GM18519 (cell line): Measurements from ENCODE around the gene TIPARP.
A peak's percentile ranks its signal among the peaks of the same experiment; 100 is the strongest.

Experiments
- ATAC-seq: cut with Tn5 transposase; IDR thresholded peaks from one replicate; pipeline ENCODE4 v1.9.1; 2021; ENCODE audit warnings: mild to moderate bottlenecking, moderate library complexity; ENCODE audit not compliant: unreplicated experiment, low FRiP score

Gene TIPARP

DNA sequence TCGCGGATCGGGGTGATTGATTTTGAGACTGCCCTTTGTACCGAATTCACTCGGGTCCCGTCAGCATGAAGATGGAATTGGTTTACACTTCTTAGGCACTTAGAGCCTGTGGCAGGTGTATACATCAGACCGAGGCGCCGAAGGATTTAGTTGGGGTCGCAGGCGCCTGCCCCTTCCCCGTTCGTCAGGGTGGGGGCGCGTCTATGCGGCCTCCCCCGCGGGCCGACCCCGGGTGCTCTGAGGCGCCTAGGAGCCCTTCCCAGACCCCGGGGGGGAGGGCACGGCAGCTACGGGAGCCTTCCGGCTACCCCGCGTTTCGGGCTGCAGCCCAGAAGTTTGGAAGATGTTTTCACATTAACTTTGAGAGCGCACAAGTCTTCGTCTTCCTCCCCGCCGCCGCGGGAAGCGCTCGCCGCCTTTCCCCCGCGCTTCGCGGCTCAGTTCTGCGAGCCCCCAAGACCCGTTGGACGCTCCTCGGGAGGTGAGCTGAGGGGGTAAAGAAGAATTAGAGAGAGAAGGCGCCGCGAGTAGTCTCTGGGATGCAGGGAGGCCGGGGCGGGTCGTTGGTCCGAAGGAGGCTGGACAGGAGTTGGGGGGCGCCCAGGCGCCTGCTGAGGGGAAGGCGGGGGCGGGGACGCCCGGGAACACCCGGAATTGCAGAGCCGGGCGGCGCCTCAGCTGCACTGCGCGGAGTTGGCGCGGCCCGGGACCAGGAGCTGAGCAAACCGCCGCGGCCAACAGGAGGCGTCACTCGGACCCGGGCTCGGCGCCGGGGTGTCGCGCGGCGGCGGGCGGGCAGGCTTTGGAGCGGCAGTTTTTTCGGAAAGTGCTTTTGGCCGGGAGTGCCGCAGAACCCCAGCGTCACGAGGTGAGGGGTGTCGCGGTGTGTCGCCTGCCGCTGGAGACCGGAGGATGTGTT is 780 bp downstream of the TIPARP start:
- no peak for ATAC-seq

DNA sequence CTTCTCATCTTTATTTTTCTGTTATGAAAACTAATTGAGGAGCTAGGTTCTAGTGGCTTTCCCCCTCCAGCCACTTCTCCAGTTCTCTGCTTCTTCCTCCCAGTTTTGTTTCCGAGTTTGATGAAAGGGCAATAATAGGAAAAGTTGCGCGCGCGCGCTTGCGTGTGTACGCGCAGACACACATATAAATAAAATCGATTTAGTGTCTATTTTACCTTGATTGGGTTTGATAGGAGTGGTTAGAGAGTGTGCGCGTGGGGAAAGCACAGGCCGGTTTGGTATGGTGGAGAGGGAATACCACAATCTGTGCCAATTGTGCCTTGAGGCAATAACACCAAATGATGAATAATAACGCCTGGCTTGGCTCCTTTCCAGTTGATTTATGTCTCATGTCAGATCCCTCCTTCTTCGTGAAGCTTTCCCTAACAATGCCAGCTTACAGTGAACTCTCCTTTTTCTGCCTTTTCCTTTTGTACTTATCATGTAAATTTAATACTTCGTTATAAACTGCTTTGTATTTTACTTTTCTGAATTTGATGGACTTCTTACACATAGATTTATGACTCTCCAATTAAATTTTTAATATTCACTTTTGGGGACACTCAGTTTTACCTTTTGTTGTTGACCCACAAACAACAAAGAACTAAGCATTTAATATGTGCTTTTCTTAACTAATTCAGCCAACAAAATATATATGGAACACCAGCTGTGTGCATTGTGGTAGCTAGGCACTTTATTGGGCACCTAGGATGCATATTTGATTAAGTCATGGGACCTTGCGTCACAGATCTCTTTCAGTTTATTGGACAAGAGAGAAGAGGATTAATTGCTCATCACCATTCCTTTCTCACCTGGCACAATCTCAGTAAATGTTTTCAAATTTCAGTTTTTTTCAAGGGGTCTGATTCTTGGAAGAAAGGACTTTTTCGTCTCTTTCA is 1.7 kb downstream of the TIPARP start:
- ATAC-seq: no peak

DNA sequence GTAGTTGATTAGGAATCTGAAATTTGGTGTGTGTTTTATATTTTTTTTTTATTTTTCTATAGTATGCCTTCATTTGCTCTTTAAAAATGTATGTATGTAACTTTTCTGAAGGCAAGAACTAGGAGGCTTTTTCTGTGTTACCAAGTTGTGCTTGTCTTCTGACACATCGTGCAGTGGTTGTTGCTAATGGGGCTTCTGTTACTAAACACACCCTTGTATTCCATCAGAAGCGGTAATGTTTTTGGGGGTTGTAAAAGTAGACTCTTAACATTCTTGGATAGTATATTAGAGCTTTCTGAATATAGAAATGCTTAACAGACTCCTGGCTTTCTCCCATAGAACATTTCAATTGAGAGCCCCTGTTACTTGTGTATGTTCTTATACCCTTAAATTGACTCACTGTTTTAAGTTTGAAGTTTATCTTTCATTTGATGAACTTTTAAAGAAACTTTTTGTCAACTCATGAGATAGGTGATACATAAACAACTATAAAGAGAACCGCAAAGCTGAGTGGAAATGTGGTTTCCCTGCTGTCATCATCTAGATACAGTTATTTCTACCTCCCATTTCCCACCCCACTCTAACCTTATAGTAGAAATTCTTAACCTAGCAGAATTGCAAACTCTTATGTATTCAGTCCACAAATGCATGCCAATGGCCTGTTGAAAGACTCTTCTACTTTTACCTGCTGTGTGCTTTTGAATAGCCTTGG is 2.5 kb downstream of the TIPARP start:
- no peak for ATAC-seq

DNA sequence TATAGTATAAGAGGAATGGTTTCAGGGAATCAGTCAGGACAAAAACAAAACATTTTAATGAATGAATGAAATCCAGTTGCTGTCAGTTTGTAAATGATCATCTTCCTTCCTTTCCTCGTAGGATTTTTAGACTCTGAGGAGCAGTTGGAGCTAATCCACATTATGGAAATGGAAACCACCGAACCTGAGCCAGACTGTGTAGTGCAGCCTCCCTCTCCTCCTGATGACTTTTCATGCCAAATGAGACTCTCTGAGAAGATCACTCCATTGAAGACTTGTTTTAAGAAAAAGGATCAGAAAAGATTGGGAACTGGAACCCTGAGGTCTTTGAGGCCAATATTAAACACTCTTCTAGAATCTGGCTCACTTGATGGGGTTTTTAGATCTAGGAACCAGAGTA is 3.1 kb downstream of the TIPARP start:
- no peak for ATAC-seq

DNA sequence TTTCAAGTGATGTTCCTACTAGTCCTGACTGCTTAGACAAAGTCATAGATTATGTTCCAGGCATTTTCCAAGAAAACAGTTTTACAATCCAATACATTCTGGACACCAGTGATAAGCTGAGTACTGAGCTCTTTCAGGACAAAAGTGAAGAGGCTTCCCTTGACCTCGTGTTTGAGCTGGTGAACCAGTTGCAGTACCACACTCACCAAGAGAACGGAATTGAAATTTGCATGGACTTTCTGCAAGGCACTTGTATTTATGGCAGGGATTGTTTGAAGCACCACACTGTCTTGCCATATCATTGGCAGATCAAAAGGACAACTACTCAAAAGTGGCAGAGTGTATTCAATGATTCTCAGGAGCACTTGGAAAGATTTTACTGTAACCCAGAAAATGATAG is 3.8 kb downstream of the TIPARP start:
- ATAC-seq: no peak

DNA sequence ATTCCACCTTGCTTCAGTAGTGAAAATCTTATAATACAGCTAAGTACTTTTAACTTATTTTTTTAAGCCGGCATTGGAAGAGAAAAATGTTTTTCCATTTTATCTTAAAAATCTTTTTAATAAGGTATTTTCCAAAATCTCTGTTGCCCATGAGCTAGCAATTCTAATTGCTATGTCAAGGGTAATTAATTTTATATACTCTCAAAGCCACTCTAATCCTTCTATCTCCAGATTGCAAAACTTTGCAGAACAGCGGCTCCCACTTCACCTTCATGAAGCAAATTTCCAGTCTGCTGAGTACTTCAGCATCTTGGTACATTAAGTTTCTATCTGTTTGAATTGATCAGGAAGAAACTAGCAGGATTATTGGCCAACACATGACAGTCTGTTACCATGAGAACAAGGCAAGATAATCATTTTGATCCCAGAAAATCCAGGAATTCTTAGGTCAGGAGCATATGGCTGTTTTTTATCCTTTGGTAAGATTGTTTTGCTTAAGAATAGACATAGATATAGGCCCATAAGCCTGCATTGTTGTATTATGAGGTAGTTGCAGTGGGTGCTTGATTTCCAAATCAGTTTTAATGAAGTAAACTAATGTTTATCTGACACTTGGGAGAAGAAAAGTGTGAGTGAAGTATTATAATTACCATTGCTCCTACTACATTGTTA is 6.0 kb downstream of the TIPARP start:
- ATAC-seq: no peak

DNA sequence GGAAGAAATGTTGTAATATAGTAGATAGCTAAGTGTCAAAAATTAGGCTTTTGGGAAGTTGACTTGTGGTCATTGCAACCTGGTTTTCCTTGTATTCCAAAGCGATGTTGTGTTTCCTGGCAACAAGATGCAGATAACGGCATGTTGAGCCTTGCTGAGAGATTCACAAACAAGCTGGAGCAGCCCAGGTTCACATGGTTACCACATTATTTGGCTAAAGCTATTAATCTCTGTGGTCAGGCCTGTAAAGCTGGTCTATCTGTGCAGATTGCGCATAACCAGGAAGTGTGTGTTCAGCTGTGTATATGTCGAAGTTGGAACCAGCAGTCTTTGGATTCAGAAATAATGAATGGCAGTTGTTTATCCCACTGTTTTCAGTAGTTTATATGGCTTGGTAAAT is 6.6 kb downstream of the TIPARP start:
- ATAC-seq: peak; percentile 58

DNA sequence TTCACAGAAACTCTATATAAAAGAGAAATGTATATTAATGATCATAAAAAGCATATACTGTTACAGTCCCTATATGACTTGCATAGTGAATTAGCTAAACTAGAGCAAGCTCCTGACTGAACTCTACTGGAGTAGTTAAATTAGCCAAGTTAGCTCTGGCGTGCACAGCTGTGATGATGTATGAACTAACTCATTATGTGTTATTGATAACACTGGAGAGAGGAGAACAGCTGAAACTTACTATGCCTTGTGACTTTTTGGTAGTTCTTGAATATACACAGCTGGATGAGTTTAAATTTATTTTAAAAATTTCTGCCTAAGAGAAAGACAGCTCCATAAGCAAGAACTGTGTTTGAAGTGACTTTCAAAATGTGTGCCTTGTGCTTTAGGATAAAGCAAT is 8.1 kb downstream of the TIPARP start:
- no peak for ATAC-seq

DNA sequence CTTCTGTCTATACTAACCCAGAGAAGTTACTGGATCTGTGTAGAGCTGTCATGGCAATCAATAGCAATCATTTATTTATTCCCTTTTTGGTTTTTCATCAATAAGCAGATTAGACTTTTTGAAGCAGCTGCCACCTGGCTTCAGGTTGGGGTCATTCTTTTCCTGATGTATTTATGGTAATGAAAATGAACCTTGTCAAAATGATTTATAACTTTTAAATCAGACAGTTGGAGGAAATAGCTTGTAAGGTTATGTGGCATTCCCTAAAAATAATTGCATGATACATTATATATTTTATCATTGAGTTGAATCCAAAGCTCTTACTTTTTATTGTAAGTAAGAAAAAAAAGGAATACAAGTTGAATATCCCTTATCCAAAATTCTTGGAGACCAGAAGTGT is 8.6 kb downstream of the TIPARP start:
- no peak for ATAC-seq

DNA sequence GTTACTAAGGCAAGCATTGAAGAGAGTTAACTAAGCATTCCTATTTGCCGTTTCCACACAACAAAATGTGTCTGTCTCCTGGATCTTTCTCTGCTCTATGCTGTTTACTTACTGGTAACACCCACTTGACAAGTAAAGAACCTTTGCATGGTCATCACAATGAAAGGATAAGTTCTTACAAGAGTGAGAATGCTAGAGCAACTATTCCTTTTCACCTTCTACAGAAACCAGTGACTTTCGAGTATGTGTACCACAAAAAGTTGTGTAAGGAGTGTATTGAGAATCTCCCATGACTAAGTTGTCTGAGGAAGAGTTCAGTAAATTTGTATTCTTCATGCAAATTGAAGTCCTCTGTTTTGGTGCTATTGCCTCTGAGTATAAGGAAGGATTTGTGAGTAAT is 10.8 kb downstream of the TIPARP start:
- ATAC-seq: no peak

DNA sequence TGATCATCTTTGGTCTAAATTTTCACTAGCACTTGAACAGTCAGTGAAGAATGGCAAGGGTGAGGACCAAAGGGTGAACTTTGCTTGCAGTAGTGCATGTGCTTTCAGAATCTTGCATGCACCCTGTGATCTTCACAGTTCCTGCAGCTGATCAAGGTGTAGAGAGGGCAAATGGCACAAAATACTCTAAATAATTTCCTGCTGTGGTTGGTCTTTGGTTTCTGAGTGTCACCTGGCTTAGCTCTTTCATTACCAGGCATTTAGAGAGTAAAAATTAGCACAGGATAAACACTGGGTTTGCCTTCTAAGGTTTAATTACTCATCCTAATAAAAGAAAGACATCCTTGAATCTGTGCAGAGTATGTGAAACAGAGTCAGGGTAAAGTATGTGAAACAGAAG is 11.4 kb downstream of the TIPARP start:
- no peak for ATAC-seq

DNA sequence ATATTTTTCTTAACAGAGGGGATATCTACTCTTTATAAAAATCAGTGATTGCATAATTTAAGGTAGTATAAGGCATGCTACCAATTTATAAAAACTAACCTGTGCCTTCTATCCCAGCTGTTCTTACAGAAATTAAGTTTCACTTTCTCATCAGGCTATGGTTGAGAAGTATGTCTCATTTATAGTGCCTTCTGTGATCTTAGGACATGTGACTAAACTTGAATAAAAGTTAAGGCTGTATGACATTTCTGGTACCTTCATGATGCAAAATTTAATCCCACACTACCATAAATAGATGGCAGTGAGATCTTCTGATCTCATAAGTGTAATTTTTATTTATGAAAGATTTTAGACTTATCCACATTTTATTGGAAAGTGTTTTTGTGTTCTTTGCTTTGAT is 12.6 kb downstream of the TIPARP start:
- no peak for ATAC-seq

DNA sequence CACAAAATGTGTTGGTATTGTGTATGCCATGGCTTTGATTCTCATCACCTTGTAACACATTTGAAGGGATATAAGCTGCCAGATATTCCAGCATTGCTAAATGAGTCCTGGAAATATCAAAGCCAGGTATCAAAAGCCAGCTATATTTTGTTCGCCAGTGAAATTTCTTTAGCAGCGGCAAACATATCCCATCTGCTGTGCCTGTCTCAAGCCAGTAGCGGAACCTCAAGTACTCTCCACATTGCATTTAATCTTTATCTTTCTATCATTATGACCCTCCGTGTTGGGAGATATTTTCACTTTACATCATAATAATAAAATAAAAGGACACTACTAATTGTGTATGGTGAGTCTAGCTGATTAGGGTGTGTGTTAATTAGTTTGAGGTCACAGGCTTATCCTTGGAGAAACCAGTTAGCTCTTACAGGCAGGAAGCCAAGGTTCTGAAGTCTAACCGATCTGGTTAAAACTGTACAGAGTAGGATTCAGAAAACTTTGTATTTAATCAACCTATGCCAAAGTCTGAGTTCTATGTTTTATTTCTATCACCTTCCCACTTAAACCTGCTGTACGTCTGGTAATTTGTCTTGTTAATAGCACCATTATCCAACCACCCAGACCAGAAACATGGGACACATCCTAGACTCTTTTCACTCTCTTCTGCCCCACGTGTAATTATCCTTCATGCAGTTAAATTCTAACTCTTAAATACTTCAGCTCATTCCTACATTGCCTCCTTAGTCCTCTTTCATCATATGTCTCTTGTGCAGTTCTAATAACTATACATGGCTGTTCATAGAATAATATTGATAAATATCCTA is 14.5 kb downstream of the TIPARP start:
- no peak for ATAC-seq

DNA sequence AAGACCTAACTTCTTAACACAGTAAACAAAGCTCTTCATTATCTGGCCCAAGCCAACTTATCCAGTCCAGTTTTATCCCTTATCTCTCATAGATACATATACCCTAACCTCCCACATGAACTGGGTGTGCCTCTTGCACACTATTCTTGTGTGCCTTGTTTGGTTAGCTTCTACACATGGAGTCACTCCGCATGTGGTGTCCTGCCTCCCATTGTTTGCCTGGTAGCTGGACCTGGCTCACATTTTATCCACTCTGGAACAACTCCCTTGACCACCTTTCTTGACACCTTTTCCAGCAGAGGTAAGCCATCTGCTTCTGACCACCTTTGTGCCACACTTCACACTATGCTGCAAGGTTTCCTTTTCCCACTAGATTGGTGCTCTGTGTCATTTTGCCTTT is 15.2 kb downstream of the TIPARP start:
- ATAC-seq: no peak

DNA sequence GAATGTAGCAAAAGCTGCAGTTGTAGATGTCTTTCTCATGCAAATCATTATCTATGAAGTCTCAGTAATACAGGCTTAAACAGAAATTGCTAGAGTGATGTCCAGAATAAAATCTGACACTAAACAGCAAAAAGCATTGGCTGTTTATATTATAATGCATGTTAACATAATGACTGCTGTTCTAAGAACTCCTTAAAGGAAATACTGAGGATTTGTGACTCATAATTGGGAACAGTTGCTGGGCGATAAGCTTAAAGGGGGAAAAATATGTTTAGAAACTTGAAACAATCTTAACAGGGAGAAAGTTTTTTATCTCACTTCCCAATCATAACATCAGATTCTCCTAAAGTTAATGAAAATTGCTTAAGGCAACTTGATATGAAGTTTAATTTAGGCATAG is 17.5 kb downstream of the TIPARP start:
- no peak for ATAC-seq

DNA sequence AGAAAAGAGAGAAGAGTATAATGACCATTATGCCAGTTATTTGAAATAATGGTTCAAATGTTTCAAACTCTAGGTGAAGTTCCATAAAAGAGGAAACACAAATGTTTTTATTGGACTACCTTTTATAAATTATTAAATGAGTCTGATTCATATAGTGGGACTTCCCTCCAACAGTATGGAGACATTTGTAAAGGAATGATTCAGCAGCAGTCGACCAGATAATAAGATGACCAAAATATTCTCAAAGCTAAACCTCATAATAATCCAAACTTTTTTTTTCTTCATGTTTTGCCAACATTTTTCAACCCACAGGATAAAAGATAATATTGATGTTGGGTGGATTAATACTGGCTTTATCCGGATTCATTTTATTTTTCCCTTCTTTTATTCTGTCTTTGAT is 18.8 kb downstream of the TIPARP start:
- ATAC-seq: no peak

DNA sequence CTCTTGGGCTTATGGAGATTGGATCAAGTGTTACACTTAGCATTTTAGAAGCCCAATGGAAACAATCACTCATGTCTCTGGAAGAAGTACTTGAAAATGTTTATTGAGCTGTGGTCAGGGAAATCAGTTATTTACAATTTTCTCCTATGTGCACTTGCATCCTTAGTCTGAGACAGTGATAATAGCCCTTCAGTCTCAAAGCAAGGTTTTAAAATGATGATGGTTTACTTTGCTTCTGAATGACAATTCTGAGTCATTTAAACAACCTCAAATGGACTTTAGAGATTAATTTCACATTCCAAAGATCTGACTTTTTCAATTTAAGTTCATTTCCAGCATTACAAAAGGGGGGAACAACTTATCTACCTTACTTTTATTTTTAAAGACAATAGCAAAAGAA is 20.1 kb downstream of the TIPARP start:
- no peak for ATAC-seq

DNA sequence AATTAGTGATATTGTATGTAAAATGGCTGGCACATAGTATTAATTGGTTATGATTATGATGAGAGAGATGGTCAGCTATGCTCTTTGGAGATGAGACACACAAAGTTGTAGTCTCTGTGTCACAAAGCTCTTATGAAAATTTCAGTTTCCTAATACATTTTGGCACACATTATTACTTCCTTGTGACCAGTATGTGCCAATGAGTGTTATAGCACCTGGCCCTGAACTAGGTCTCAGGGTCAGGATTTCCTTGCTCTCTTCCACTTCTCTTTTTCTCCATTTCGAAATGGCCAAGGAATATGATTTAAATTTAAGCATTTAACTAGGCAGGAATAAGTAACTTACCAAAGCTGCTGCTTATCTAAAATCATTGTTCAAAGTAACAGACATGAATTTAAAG is 28.0 kb downstream of the TIPARP start:
- ATAC-seq: no peak

DNA sequence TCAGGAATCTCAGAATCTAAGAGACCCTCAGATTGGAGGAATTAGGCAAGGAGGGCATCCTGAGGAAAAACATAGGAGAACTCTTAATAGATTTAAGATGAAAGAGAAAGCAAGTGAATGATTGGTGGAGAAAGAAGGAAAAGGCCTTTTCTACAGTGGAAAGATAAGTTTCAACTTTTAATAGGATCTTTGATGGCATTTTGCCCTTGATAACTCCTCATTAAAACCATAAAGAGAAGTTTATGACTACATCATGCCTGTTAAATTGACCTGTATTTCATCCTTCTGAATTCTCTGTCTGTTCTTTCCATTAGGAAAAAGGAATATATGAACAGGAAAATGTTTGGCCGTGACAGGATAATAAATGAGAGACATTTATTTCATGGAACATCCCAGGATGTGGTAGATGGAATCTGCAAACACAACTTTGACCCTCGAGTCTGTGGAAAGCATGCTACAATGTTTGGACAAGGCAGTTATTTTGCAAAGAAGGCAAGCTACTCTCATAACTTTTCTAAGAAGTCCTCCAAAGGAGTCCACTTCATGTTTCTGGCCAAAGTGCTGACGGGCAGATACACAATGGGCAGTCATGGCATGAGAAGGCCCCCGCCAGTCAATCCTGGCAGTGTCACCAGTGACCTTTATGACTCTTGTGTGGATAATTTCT is 30.1 kb downstream of the TIPARP start:
- no peak for ATAC-seq
